H1 (cell line): ENCODE results near the gene PRTN3. TPM values are rescaled to one million over a fixed set of nuclear protein-coding genes. Genes with fewer than 3 reads are reported as not detected.
A peak's percentile ranks its signal among the peaks of the same experiment; 100 is the strongest.

Experiments used
- CTCF ChIA-PET: fragments of 300-600 bp; sonication (Branson Sonifier 250); formaldehyde crosslinking; loops from one replicate; lab custom pipeline; 2021; ENCODE audit not compliant: partially characterized antibody; lab: Charles Lee
- POLR2A ChIA-PET: fragments of 300-600 bp; sonication (Branson Sonifier 250); formaldehyde crosslinking; loops from one replicate; lab custom pipeline; 2021; ENCODE audit warnings: inconsistent platforms; ENCODE audit not compliant: partially characterized antibody; lab: Charles Lee
- DNase-seq, 2 experiments: peaks; one replicate each; pipeline versions ENCODE4 v3.0.0 to v3.0.0-alpha.2; 2010 to 2022; ENCODE audit warnings: low spot score in 2 of 2, low read depth in 1 of 2, mixed read lengths in 1 of 2
- FAIRE-seq: peaks from 2 replicates; lab custom pipeline; 2011; peaks lifted over from hg19 to GRCh38; lab: Jason Lieb, UNC
- H2AFZ ChIP-seq: 2 replicates; pipeline ENCODE4 v1.8.1; 2012; ENCODE audit warnings: low read length, inconsistent platforms
- H2AK5ac ChIP-seq: 2 replicates; pipeline ENCODE4 v1.6.1; 2013; ENCODE audit warnings: low read depth, low read length
- H2BK120ac ChIP-seq: replicated peaks from 2 replicates; pipeline ENCODE3; 2013; ENCODE audit warnings: low read depth, low read length, inconsistent platforms
- H2BK12ac ChIP-seq: 2 replicates; pipeline ENCODE4 v1.6.1; 2013; ENCODE audit warnings: low read depth, low read length
- H2BK15ac ChIP-seq: 2 replicates; pipeline ENCODE4 v1.6.1; 2013; ENCODE audit warnings: low read length
- H2BK20ac ChIP-seq: 2 replicates; pipeline ENCODE4 v1.6.1; 2013; ENCODE audit warnings: low read length
- H2BK5ac ChIP-seq: 2 replicates; pipeline ENCODE4 v1.6.1; 2013; ENCODE audit warnings: low read depth, low read length
- H3K14ac ChIP-seq: 2 replicates; pipeline ENCODE4 v1.6.1; 2013; ENCODE audit warnings: inconsistent platforms; ENCODE audit not compliant: insufficient read length
- H3K18ac ChIP-seq: 2 replicates; pipeline ENCODE4 v1.6.1; 2013; ENCODE audit warnings: low read length; ENCODE audit errors: extremely low read depth
- H3K23ac ChIP-seq: 2 replicates; pipeline ENCODE4 v1.6.1; 2013; ENCODE audit warnings: inconsistent platforms; ENCODE audit not compliant: insufficient read length
- H3K23me2 ChIP-seq: 2 replicates; pipeline ENCODE4 v1.6.1; 2013; ENCODE audit warnings: low read depth, low read length
- H3K27ac ChIP-seq: 2 replicates; pipeline ENCODE4 v1.6.1; 2011; ENCODE audit warnings: low read depth, low read length, inconsistent platforms
- H3K27me3 ChIP-seq, 4 experiments: replicated peaks in 1 of 4; 1 replicate in 1 of 4; 2 replicates in 3 of 4; pipeline versions ENCODE4 v1.6.1 to v1.8.1; 2011 to 2013; ENCODE audit warnings: low read length in 3 of 4, mild to moderate bottlenecking in 3 of 4, inconsistent platforms in 2 of 4, mixed read lengths in 2 of 4, moderate library complexity in 1 of 4; ENCODE audit not compliant: control insufficient read depth in 3 of 4, insufficient read depth in 3 of 4; ENCODE audit errors: extremely low read depth in 1 of 4
- H3K36me3 ChIP-seq, 4 experiments: 2 replicates each; pipeline versions ENCODE4 v1.6.1 to v1.8.1; 2011 to 2013; ENCODE audit warnings: mild to moderate bottlenecking in 4 of 4, low read length in 3 of 4, moderate library complexity in 2 of 4, control low read depth in 1 of 4, inconsistent platforms in 1 of 4; ENCODE audit not compliant: insufficient read depth in 4 of 4, control insufficient read depth in 2 of 4
- H3K4ac ChIP-seq: replicated peaks from 2 replicates; pipeline ENCODE3; 2013; ENCODE audit warnings: low read length, low read depth, mixed read lengths, inconsistent platforms; ENCODE audit not compliant: insufficient read length
- H3K4me1 ChIP-seq, 4 experiments: replicated peaks in 1 of 4; 1 replicate in 1 of 4; 2 replicates in 3 of 4; pipeline versions ENCODE4 v1.6.1 to v1.8.1; 2011 to 2013; ENCODE audit warnings: low read length in 3 of 4, inconsistent platforms in 2 of 4, mixed read lengths in 1 of 4; ENCODE audit not compliant: insufficient read depth in 4 of 4, control insufficient read depth in 3 of 4
- H3K4me2 ChIP-seq, 2 experiments: 2 replicates each; pipeline versions ENCODE4 v1.6.1 to v1.8.1; 2011 to 2013; ENCODE audit warnings: low read depth in 2 of 2, low read length in 2 of 2, control low read depth in 1 of 2, inconsistent platforms in 1 of 2, mild to moderate bottlenecking in 1 of 2; ENCODE audit not compliant: insufficient read depth in 1 of 2
- H3K4me3 ChIP-seq, 4 experiments: fragments of 200-600, 300-600 bp in 1 of 4; sonication (generic), shearing (Covaris generic), sonication (Bioruptor Twin) in 1 of 4; 2 replicates each; pipeline versions ENCODE4 v1.5.1 to v1.8.1; 2011 to 2016; ENCODE audit warnings: low read length in 4 of 4, low read depth in 3 of 4, control low read depth in 2 of 4, inconsistent platforms in 2 of 4, mild to moderate bottlenecking in 2 of 4, mixed read lengths in 1 of 4, moderate library complexity in 1 of 4; ENCODE audit not compliant: insufficient read depth in 2 of 4; ENCODE audit errors: extremely low read depth in 1 of 4
- H3K56ac ChIP-seq: replicated peaks from 2 replicates; pipeline ENCODE3; 2013; ENCODE audit warnings: low read depth, mild to moderate bottlenecking, mixed read lengths, low read length, inconsistent platforms; ENCODE audit not compliant: insufficient read length
- H3K79me1 ChIP-seq: 2 replicates; pipeline ENCODE4 v1.6.1; 2013; ENCODE audit warnings: low read depth, low read length, control low read depth
- H3K79me2 ChIP-seq, 2 experiments: 2 replicates each; pipeline versions ENCODE4 v1.6.1 to v1.8.1; 2012 to 2013; ENCODE audit warnings: low read length in 2 of 2, mild to moderate bottlenecking in 2 of 2, inconsistent platforms in 1 of 2; ENCODE audit not compliant: insufficient read depth in 2 of 2, control insufficient read depth in 1 of 2
- H3K9ac ChIP-seq, 4 experiments: replicated peaks in 1 of 4; 1 replicate in 1 of 4; 2 replicates in 3 of 4; pipeline versions ENCODE4 v1.6.1 to v1.8.1; 2011 to 2013; ENCODE audit warnings: low read depth in 3 of 4, low read length in 3 of 4, control low read depth in 2 of 4, mild to moderate bottlenecking in 2 of 4, moderate library complexity in 2 of 4, inconsistent platforms in 1 of 4; ENCODE audit errors: extremely low read depth in 1 of 4
- H3K9me3 ChIP-seq, 2 experiments: 2 replicates each; pipeline versions ENCODE4 v1.6.1 to v1.8.1; 2012 to 2013; ENCODE audit warnings: mild to moderate bottlenecking in 2 of 2, moderate library complexity in 2 of 2, control low read depth in 1 of 2, inconsistent platforms in 1 of 2, low read depth in 1 of 2, low read length in 1 of 2, mixed read lengths in 1 of 2; ENCODE audit not compliant: insufficient read depth in 2 of 2
- H4K20me1 ChIP-seq, 2 experiments: replicated peaks in 1 of 2; 2 replicates each; pipeline versions ENCODE3 to v1.8.1; 2011 to 2013; ENCODE audit warnings: inconsistent platforms in 2 of 2, low read length in 2 of 2, mild to moderate bottlenecking in 1 of 2; ENCODE audit not compliant: insufficient read depth in 2 of 2, control insufficient read depth in 1 of 2
- H4K5ac ChIP-seq: 2 replicates; pipeline ENCODE4 v1.6.1; 2013; ENCODE audit warnings: low read length, low read depth, mixed read lengths, inconsistent platforms; ENCODE audit not compliant: insufficient read length
- H4K8ac ChIP-seq: 2 replicates; pipeline ENCODE4 v1.8.0; 2013; ENCODE audit warnings: mild to moderate bottlenecking, moderate library complexity, low read length, inconsistent platforms; ENCODE audit not compliant: insufficient read depth; ENCODE audit errors: extremely low read depth
- H4K91ac ChIP-seq: replicated peaks from 2 replicates; pipeline ENCODE3; 2013; ENCODE audit warnings: low read length, mixed read lengths, inconsistent platforms; ENCODE audit not compliant: insufficient read length
- ASH2L ChIP-seq: fragments of 200-600, 300-600 bp; sonication (generic); IDR thresholded peaks from one replicate; pipeline ENCODE4 v1.7.1; 2017; ENCODE audit warnings: low read length
- EGR1 ChIP-seq: IDR thresholded peaks from 2 replicates; pipeline ENCODE4 v1.6.1; 2011; ENCODE audit warnings: low read depth, low read length, borderline replicate concordance
- HDAC2 ChIP-seq, 2 experiments: fragments of 300-600 bp in 1 of 2; sonication (generic) in 1 of 2; IDR thresholded peaks; 2 replicates each; pipeline ENCODE4 v1.6.1; 2011 to 2012; ENCODE audit warnings: low read depth in 2 of 2, low read length in 2 of 2, mild to moderate bottlenecking in 2 of 2, moderate library complexity in 2 of 2, borderline replicate concordance in 1 of 2, inconsistent platforms in 1 of 2
- KDM4A ChIP-seq: IDR thresholded peaks from one replicate; pipeline ENCODE4 v1.7.1; 2012; ENCODE audit warnings: low read depth, mild to moderate bottlenecking, moderate library complexity, low read length, inconsistent platforms; ENCODE audit not compliant: severe bottlenecking
- SP4 ChIP-seq: IDR thresholded peaks from 2 replicates; pipeline ENCODE4 v1.6.1; 2012; ENCODE audit warnings: low read length, inconsistent platforms
- TCF12 ChIP-seq: IDR thresholded peaks from 2 replicates; pipeline ENCODE4 v1.6.1; 2011; ENCODE audit warnings: low read depth, mild to moderate bottlenecking, low read length
- WGBS, 2 experiments: shearing (Covaris generic) in 1 of 2; methylation state at CpG; one replicate each; pipeline versions ENCODE4 v1.1.6 to v1.1.7; 2013 to 2015; ENCODE audit warnings: low lambda C conversion rate in 2 of 2, mixed read lengths in 2 of 2, inconsistent platforms in 1 of 2, low coverage in 1 of 2, missing lambda C conversion rate in 1 of 2; ENCODE audit not compliant: insufficient replicate concordance in 2 of 2, insufficient coverage in 1 of 2, insufficient read length in 1 of 2; ENCODE audit errors: extremely low coverage in 1 of 2, missing lambda C conversion rate in 1 of 2; 5-methylcytosine and 5-hydroxymethylcytosine counted together
- polyA plus RNA-seq, 7 experiments: library from polyadenylated mRNA; depleted of rRNA in 3 of 7; stranded (reverse) in 5 of 7; unstranded in 2 of 7; fragments of >200 nt in 5 of 7; fragments of 200-250 nt in 2 of 7; gene quantifications; 1 replicate in 5 of 7; 2 replicates in 1 of 7; 4 replicates in 1 of 7; pipeline versions ENCODE4 v1.2.1 to v1.2.3, GENCODE V29; 2011 to 2013; ENCODE audit warnings: missing spikeins in 2 of 7, mixed read lengths in 2 of 7
- total RNA-seq: library from RNA; stranded (reverse); fragmentation: NEBNext Ultra II Directional; extraction: Animal tissue kit (Norgen Biotek cat#: 25700); gene quantifications from 2 replicates; pipeline ENCODE4 v1.2.1, GENCODE V29; 2021
- TF ChIP-seq, protein P1 (sequence below): IDR thresholded peaks from 2 replicates; pipeline ENCODE4 v1.6.1; 2011; ENCODE audit warnings: low read depth, mild to moderate bottlenecking, low read length; ENCODE audit not compliant: insufficient read depth

The PRTN3 gene
- total and polyA plus RNA-seq, 2 of the 8 experiments (the other 6 are each of a cell fraction or from before 2014, with no cell fraction given): 0.39 to 2.1 TPM

DNA sequence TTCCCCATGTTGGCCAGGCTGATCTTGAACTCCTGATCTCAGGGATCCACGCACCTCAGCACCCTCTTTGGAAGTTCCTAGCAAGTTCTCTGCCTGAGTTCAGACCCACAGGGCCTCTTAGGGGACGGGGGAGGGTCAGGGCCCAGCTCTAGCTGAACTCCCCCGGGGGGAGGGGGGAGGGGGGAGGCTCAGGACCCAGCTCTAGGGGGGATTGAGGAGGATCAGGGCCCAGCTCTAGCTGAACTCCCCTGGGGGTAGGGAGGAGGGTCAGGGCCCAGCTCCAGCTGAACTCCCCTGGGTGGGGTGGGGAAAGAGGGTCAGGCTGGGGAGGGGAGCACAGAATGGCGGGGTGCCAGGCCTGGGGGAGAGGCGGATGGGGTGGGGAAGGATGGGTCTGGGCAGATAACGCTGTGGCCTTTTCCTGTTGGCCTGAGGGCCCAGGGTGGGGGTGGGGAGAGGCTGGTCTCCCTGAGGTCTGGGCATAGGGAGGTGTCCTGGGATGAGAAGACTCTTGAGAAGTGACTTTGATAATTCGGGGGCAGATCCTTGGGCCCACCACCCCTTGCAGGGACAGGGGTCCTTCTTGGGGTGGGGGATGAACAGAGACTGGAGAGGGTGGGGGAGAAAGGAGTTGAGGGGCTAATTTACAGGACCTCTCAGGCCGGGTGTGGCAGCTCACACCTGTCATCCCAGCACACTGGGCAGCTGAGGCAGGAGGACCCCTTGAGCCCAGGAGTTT is 49.1 kb upstream of the PRTN3 start:
- Histone ChIP-seq H3K9me3 (no peaks in the 10 kb centered on the region), H4K5ac (no peak overlapping the region), H4K20me1 (no peaks in the 10 kb centered on the region), H2BK15ac (no peak overlapping the region), H3K27me3 (no peaks in the 10 kb centered on the region), H3K4me1 (peaks cover 0 to 36% (median 17%) of the 10 kb centered on the region in 4 experiments; a peak in 6 of 7 replicates), H3K14ac (no peak overlapping the region), H3K79me2 (no peaks in the 10 kb centered on the region), H3K9ac (no peak overlapping the region), H2AFZ (no peak overlapping the region), H2AK5ac (0 out of 2 replicates have a peak overlapping the region, but pooled peaks have one; percentile 53), H4K8ac (no peak overlapping the region; the same call in 1 of the 2 replicates), H2BK5ac (peak overlapping the region; percentile 88; the same call in 1 of the 2 replicates), H3K27ac (no peak overlapping the region; the same call in 1 of the 2 replicates), H3K4me2 (no peak overlapping the region), H3K23ac (no peak overlapping the region), H3K79me1 (no peaks in the 10 kb centered on the region; the same call in 1 of the 2 replicates), H2BK20ac (no peak overlapping the region), H3K4me3 (no peak overlapping the region), H3K23me2 (peaks cover 2% of the 10 kb centered on the region; the same call in 1 of the 2 replicates), H3K4ac (no peak overlapping the region), H3K36me3 (no peaks in the 10 kb centered on the region), H3K18ac (peak overlapping the region; percentile 71; the same call in 1 of the 2 replicates), H3K56ac (no peak overlapping the region), H2BK12ac (peak overlapping the region; percentile 100; the same call in 1 of the 2 replicates), H2BK120ac (no peak overlapping the region), H4K91ac (no peak overlapping the region)
- DNase-seq (no peak), FAIRE-seq (no peak)
- CTCF ChIA-PET: interaction anchor here (0.9 to 5.2 kb wide), 4 partner anchors 8 to 22 kb away, joined by 3 to 23 read pairs (median 6); no protein-coding TSS in a partner anchor
- POLR2A ChIA-PET: interaction anchor here (0.6 to 6.7 kb wide), 7 partner anchors 9 to 1367 kb away, joined by 3 to 85 read pairs (median 4); partner anchors contain the start of gene PTBP1
- WGBS, 2 experiments: 63% methylated on average over 3 of the region's 8 CpGs; no CpG with 5 or more reads in 1 of the 2 experiments
- TF ChIP-seq EGR1: no peak
- TF ChIP-seq, protein P1, sequence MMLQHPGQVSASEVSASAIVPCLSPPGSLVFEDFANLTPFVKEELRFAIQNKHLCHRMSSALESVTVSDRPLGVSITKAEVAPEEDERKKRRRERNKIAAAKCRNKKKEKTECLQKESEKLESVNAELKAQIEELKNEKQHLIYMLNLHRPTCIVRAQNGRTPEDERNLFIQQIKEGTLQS: no peak
- TF ChIP-seq TCF12: no peak
- no peak for TF ChIP-seq KDM4A
- no peak for TF ChIP-seq SP4
- TF ChIP-seq HDAC2 (IDR thresholded peaks at IDR 0.05; ENCODE audit: borderline replicate concordance in 1 of 2, low read depth in 2 of 2, low read length in 2 of 2): no peak
- TF ChIP-seq ASH2L: no peak
